ENCODE results near the gene FBXO33. TPM values are rescaled to one million over a fixed set of nuclear protein-coding genes. Genes with fewer than 3 reads are reported as not detected.

The FBXO33 gene
- polyA plus RNA-seq, 3 donors: 2.8 to 7.0 (median 6.1) TPM

Other genes starting within 250 kb of the FBXO33 start
- 10 to 100 TPM in 1 of 3 donors, 1 to 10 TPM in 2; 8.8 to 25.2 (median 9.8) TPM for gene MIA2, start 198.5 kb downstream of the FBXO33 start, polyA plus RNA-seq

Data from adipose tissue (tissue), 3 donors.